HCT116 (cell line): ENCODE measurements around the gene GMDS.

Experiments used
- CTCF ChIP-seq, 3 experiments: fragments of 200-600 bp in 1 of 3; sonication (generic) in 1 of 3; IDR thresholded peaks in 2 of 3; conservative IDR thresholded peaks in 1 of 3; 2 replicates each; pipeline ENCODE4 v1.5.1; 2012 to 2017; ENCODE audit warnings: low read depth in 2 of 3, low read length in 2 of 3, antibody characterized with exemption in 1 of 3, borderline replicate concordance in 1 of 3, control low read depth in 1 of 3, mild to moderate bottlenecking in 1 of 3, mixed read lengths in 1 of 3, mixed run types in 1 of 3, moderate library complexity in 1 of 3; ENCODE audit not compliant: insufficient read depth in 1 of 3
- POLR2A ChIP-seq: IDR thresholded peaks from 2 replicates; pipeline ENCODE4 v1.7.0; 2011; ENCODE audit warnings: borderline replicate concordance; ENCODE audit not compliant: insufficient read depth, insufficient read length; ENCODE audit errors: extremely low read depth
- POLR2AphosphoS5 ChIP-seq: IDR thresholded peaks from 2 replicates; pipeline ENCODE4 v1.6.1; 2011; ENCODE audit warnings: mild to moderate bottlenecking, low read depth, low read length, moderate library complexity
- SP1 ChIP-seq: IDR thresholded peaks from 2 replicates; pipeline ENCODE4 v1.6.1; 2012; ENCODE audit warnings: low read depth
- ZFX ChIP-seq: fragments of 450-650 bp; IDR thresholded peaks from 2 replicates; pipeline ENCODE4 v1.6.1; 2017

DNA sequence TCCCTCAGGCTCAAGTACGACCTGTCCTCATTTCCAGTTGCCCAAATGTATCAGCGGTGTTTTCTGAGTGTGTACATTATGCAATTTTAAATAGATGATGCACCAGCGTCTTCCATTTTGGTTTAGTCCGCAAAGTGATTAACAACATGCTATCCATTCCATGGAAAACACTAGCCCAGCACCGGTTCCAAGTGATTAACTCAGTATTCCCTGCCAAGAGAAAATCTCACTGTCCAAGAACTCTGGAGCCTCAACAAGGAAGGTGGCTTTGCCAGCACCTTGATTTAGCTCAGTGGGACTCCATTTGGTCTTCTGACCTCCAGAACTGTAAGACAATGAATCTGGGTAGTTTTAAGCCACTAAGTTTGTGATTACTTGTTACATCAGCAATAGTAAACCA lies 528.5 kb downstream of the GMDS start:
- TF ChIP-seq ZFX (no peak), CTCF (IDR thresholded peaks at IDR 0.05 in 2 of 3, conservative IDR thresholded peaks at IDR 0.05 in 1 of 3; ENCODE audit: borderline replicate concordance in 1 of 3, insufficient read depth in 1 of 3, low read depth in 2 of 3, low read length in 2 of 3) (no peak), SP1 (no peak), POLR2A (no peak), POLR2AphosphoS5 (no peak)
